C4-2B (cell line): Measurements from ENCODE around the gene IL6ST.

Experiments used
- CTCF ChIP-seq: fragments of 450-650 bp; conservative IDR thresholded peaks from 2 replicates; pipeline ENCODE4 v1.5.1; 2017; ENCODE audit warnings: mild to moderate bottlenecking
- ZFX ChIP-seq: fragments of 450-650 bp; IDR thresholded peaks from 2 replicates; pipeline ENCODE4 v1.6.1; 2017

- TF ChIP-seq CTCF (no peak), ZFX (no peak)
Measured at GRCh38 chr5:55985181-55985580, 9.6 kb downstream of the IL6ST start.
